ENCODE measurements around the gene NUP155. TPM values are rescaled to one million over a fixed set of nuclear protein-coding genes. Genes with fewer than 3 reads are reported as not detected.

The NUP155 gene
- total and polyA plus RNA-seq, 2 donors from 2014 or later = 4.2 to 21.5 TPM

- no peak overlapping the region for H3K4me3 ChIP-seq (ENCODE audit: low read length in 3 of 3)
- FAIRE-seq = no peak
- H3K4me1 ChIP-seq (ENCODE audit: control insufficient read depth in 2 of 3, insufficient read depth in 2 of 3, low read depth in 1 of 3, low read length in 3 of 3) = no peaks in the 10 kb centered on the region
- H3K9me3 ChIP-seq (ENCODE audit: control insufficient read depth in 2 of 3, insufficient read depth in 1 of 3, low read length in 3 of 3) = no peaks in the 10 kb centered on the region
- no peak overlapping the region for H3K27ac ChIP-seq (ENCODE audit: low read depth in 2 of 2, low read length in 2 of 2)
- TF ChIP-seq CTCF (IDR thresholded peaks at IDR 0.05; ENCODE audit: borderline replicate concordance, extremely low read depth, insufficient read depth) = no peak
- H3K9ac ChIP-seq (ENCODE audit: low read length in 3 of 3) = no peak overlapping the region
- peaks cover 6 to 23% (median 16%) of the 10 kb centered on the region in 3 donors for H3K36me3 ChIP-seq (ENCODE audit: control insufficient read depth in 2 of 3, insufficient read depth in 3 of 3, low read length in 3 of 3)
- intact Hi-C loops (cut with DNase I) = no loop called here
- no peaks in the 10 kb centered on the region for H3K27me3 ChIP-seq (ENCODE audit: control insufficient read depth, insufficient read depth, low read length)
- no peak for DNase-seq
Measured at GRCh38 chr5:37323607-37324006, 47.3 kb downstream of the NUP155 start.

- DNase-seq (no peak), FAIRE-seq (no peak)
- no peaks in the 10 kb centered on the region for H3K9me3 ChIP-seq (ENCODE audit: control insufficient read depth in 2 of 3, insufficient read depth in 1 of 3, low read length in 3 of 3)
- no peak overlapping the region for H3K27ac ChIP-seq (ENCODE audit: low read depth in 2 of 2, low read length in 2 of 2)
- H3K4me1 ChIP-seq (ENCODE audit: control insufficient read depth in 2 of 3, insufficient read depth in 2 of 3, low read depth in 1 of 3, low read length in 3 of 3) = no peaks in the 10 kb centered on the region
- no peak for TF ChIP-seq CTCF (IDR thresholded peaks at IDR 0.05; ENCODE audit: borderline replicate concordance, extremely low read depth, insufficient read depth)
- no peaks in the 10 kb centered on the region for H3K27me3 ChIP-seq (ENCODE audit: control insufficient read depth, insufficient read depth, low read length)
- H3K36me3 ChIP-seq (ENCODE audit: control insufficient read depth in 2 of 3, insufficient read depth in 3 of 3, low read length in 3 of 3) = peaks cover 9 to 18% (median 10%) of the 10 kb centered on the region in 3 donors
- H3K4me3 ChIP-seq (ENCODE audit: low read length in 3 of 3) = no peak overlapping the region
- intact Hi-C loops (cut with DNase I) = no loop called here
- H3K9ac ChIP-seq (ENCODE audit: low read length in 3 of 3) = no peak overlapping the region
Measured at GRCh38 chr5:37319037-37319782, 51.7 kb downstream of the NUP155 start.

- FAIRE-seq = no peak
- Histone ChIP-seq H3K27ac (ENCODE audit: low read depth in 2 of 2, low read length in 2 of 2) (no peak overlapping the region), H3K36me3 (ENCODE audit: control insufficient read depth in 2 of 3, insufficient read depth in 3 of 3, low read length in 3 of 3) (peaks cover 9 to 19% (median 14%) of the 10 kb centered on the region in 3 donors)
Measured at GRCh38 chr5:37316027-37316426, 54.9 kb downstream of the NUP155 start.

More at GRCh38 chr5:37316027-37316426, 54.9 kb downstream of the NUP155 start:
- intact Hi-C loops (cut with DNase I) = no loop called here
- TF ChIP-seq CTCF (IDR thresholded peaks at IDR 0.05; ENCODE audit: borderline replicate concordance, extremely low read depth, insufficient read depth) = no peak
- Histone ChIP-seq H3K9me3 (ENCODE audit: control insufficient read depth in 2 of 3, insufficient read depth in 1 of 3, low read length in 3 of 3) (no peaks in the 10 kb centered on the region), H3K4me1 (ENCODE audit: control insufficient read depth in 2 of 3, insufficient read depth in 2 of 3, low read depth in 1 of 3, low read length in 3 of 3) (no peaks in the 10 kb centered on the region), H3K4me3 (ENCODE audit: low read length in 3 of 3) (no peak overlapping the region), H3K27me3 (ENCODE audit: control insufficient read depth, insufficient read depth, low read length) (no peaks in the 10 kb centered on the region), H3K9ac (ENCODE audit: low read length in 3 of 3) (no peak overlapping the region)
- no peak for DNase-seq
